GM19023 (cell line): ENCODE measurements around the gene BOK.
"Not testable (repeated sequence)": the region's sequence is repeated elsewhere in the genome, so short reads cannot be mapped to it uniquely, and the experiment has no call there.

ENCODE experiments used
- ATAC-seq: cut with Tn5 transposase; IDR thresholded peaks from one replicate; pipeline ENCODE4 v1.9.1; 2021; ENCODE audit warnings: mild to moderate bottlenecking, moderate library complexity; ENCODE audit not compliant: unreplicated experiment

BOK gene

GRCh38 chr2:241554610-241555322 is 3.8 kb upstream of the BOK start:
- ATAC-seq = no peak

GRCh38 chr2:241555711-241556110 is 2.8 kb upstream of the BOK start:
- ATAC-seq = no peak

GRCh38 chr2:241556746-241557145 is 1.8 kb upstream of the BOK start:
- no peak for ATAC-seq

- no peak for ATAC-seq
These were observed 997 bp downstream of the BOK start for GRCh38 chr2:241559323-241560161.

GRCh38 chr2:241560162-241560882 is 1.8 kb downstream of the BOK start:
- no peak for ATAC-seq

- no peak for ATAC-seq
These were observed 2.4 kb downstream of the BOK start for GRCh38 chr2:241560883-241561474.

- ATAC-seq = no peak
These were observed 3.3 kb downstream of the BOK start for GRCh38 chr2:241561832-241562231.

- no peak for ATAC-seq
These were observed 3.8 kb downstream of the BOK start for GRCh38 chr2:241562269-241562891.

- no peak for ATAC-seq
These were observed 4.5 kb downstream of the BOK start for GRCh38 chr2:241563031-241563507.

- no peak for ATAC-seq
These were observed 5.0 kb downstream of the BOK start for GRCh38 chr2:241563571-241563980.

- no peak for ATAC-seq
These were observed 5.5 kb downstream of the BOK start for GRCh38 chr2:241563981-241564595.

- ATAC-seq = no peak
These were observed 6.3 kb downstream of the BOK start for GRCh38 chr2:241564596-241565410.

GRCh38 chr2:241565411-241565810 is 6.9 kb downstream of the BOK start:
- ATAC-seq = no peak

GRCh38 chr2:241566021-241566420 is 7.5 kb downstream of the BOK start:
- not testable (repeated sequence) for ATAC-seq

- ATAC-seq = no peak
These were observed 7.9 kb downstream of the BOK start for GRCh38 chr2:241566468-241566867.

- not testable (repeated sequence) for ATAC-seq
These were observed 8.7 kb downstream of the BOK start for GRCh38 chr2:241567266-241567665.

- no peak for ATAC-seq
These were observed 9.2 kb downstream of the BOK start for GRCh38 chr2:241567776-241568175.

GRCh38 chr2:241568726-241569125 is 10.2 kb downstream of the BOK start:
- no peak for ATAC-seq

- no peak for ATAC-seq
These were observed 11.3 kb downstream of the BOK start for GRCh38 chr2:241569831-241570281.
